GM21717 (cell line): ENCODE data around the gene KCTD12.

Experiments
- ATAC-seq: cut with Tn5 transposase; IDR thresholded peaks from one replicate; pipeline ENCODE4 v1.9.1; 2021; ENCODE audit warnings: mild to moderate bottlenecking, moderate library complexity; ENCODE audit not compliant: unreplicated experiment

Gene KCTD12

GRCh38 chr13:76888421-76888820 is 2.2 kb upstream of the KCTD12 start:
- ATAC-seq: no peak

- no peak for ATAC-seq
These were observed 915 bp upstream of the KCTD12 start for GRCh38 chr13:76887076-76887563.

- ATAC-seq: no peak
These were observed 257 bp downstream of the KCTD12 start for GRCh38 chr13:76886005-76886291.

- peak; percentile 52 for ATAC-seq
These were observed 801 bp downstream of the KCTD12 start for GRCh38 chr13:76885203-76886004.

- ATAC-seq: no peak
These were observed 1.4 kb downstream of the KCTD12 start for GRCh38 chr13:76884907-76885202.

GRCh38 chr13:76884186-76884906 is 1.9 kb downstream of the KCTD12 start:
- ATAC-seq: no peak

GRCh38 chr13:76883236-76883635 is 3.0 kb downstream of the KCTD12 start:
- no peak for ATAC-seq

GRCh38 chr13:76882431-76882830 is 3.8 kb downstream of the KCTD12 start:
- ATAC-seq: no peak

- no peak for ATAC-seq
These were observed 6.3 kb downstream of the KCTD12 start for GRCh38 chr13:76879883-76880270.

- ATAC-seq: peak; percentile 99
These were observed 6.9 kb downstream of the KCTD12 start for GRCh38 chr13:76879203-76879882.

- ATAC-seq: no peak
These were observed 8.2 kb downstream of the KCTD12 start for GRCh38 chr13:76878043-76878442.

GRCh38 chr13:76875271-76875815 is 10.9 kb downstream of the KCTD12 start:
- ATAC-seq: no peak

GRCh38 chr13:76874479-76874878 is 11.7 kb downstream of the KCTD12 start:
- ATAC-seq: peak; percentile 72

- ATAC-seq: no peak
These were observed 12.8 kb downstream of the KCTD12 start for GRCh38 chr13:76873445-76873844.

- no peak for ATAC-seq
These were observed 13.5 kb downstream of the KCTD12 start for GRCh38 chr13:76872675-76873074.

- no peak for ATAC-seq
These were observed 14.8 kb downstream of the KCTD12 start for GRCh38 chr13:76871432-76871831.

- ATAC-seq: no peak
These were observed 17.8 kb downstream of the KCTD12 start for GRCh38 chr13:76868371-76868770.

GRCh38 chr13:76865996-76866503 is 20.2 kb downstream of the KCTD12 start:
- ATAC-seq: no peak

GRCh38 chr13:76865109-76865508 is 21.1 kb downstream of the KCTD12 start:
- no peak for ATAC-seq

- ATAC-seq: no peak
These were observed 21.9 kb downstream of the KCTD12 start for GRCh38 chr13:76864259-76864658.

- ATAC-seq: no peak
These were observed 23.2 kb downstream of the KCTD12 start for GRCh38 chr13:76863022-76863421.
